Upper lobe of left lung (tissue), 6 donors: ENCODE results near the gene ABHD14A. TPM values are rescaled to one million over a fixed set of nuclear protein-coding genes. Genes with fewer than 3 reads are reported as not detected.

Source experiments
- ATAC-seq, 2 donors: fragments of 200-7000 bp; cut with Tn5 transposase; one replicate each; pipeline ENCODE4 v1.9.1; 2022; ENCODE audit warnings: mild to moderate bottlenecking in 2 of 2, moderate library complexity in 2 of 2; ENCODE audit not compliant: low FRiP score in 2 of 2
- DNase-seq, 2 donors: peaks; one replicate each; pipeline ENCODE4 v3.0.0-alpha.2; 2019 to 2020
- H3K27ac ChIP-seq, 4 donors: fragments of 200-600 bp; sonication (generic); one replicate each; pipeline ENCODE4 v1.5.1; 2016 to 2019
- H3K27me3 ChIP-seq, 4 donors: fragments of 200-600 bp; sonication (generic); one replicate each; pipeline ENCODE4 v1.5.1; 2017 to 2019
- H3K36me3 ChIP-seq, 4 donors: fragments of 200-600 bp; sonication (generic); one replicate each; pipeline ENCODE4 v1.5.1; 2016 to 2019
- H3K4me1 ChIP-seq, 4 donors: fragments of 200-600 bp; sonication (generic); one replicate each; pipeline ENCODE4 v1.5.1; 2018 to 2019
- H3K4me3 ChIP-seq, 4 donors: fragments of 200-600 bp; sonication (generic); one replicate each; pipeline ENCODE4 v1.5.1; 2017 to 2019; ENCODE audit warnings: mild to moderate bottlenecking in 2 of 4, moderate library complexity in 1 of 4
- H3K9me3 ChIP-seq, 4 donors: fragments of 200-600 bp; sonication (generic); one replicate each; pipeline ENCODE4 v1.5.1; 2018 to 2019
- EP300 ChIP-seq, 4 donors: sonication (generic); formaldehyde crosslinking; IDR thresholded peaks; one replicate each; pipeline ENCODE4 v1.5.1; 2017; ENCODE audit warnings: antibody characterized with exemption in 4 of 4, control low read depth in 2 of 4
- POLR2A ChIP-seq, 4 donors: fragments of 450-650 bp; IDR thresholded peaks; one replicate each; pipeline ENCODE4 v1.5.1; 2016 to 2017; ENCODE audit warnings: antibody characterized with exemption in 4 of 4, mild to moderate bottlenecking in 2 of 4
- POLR2AphosphoS5 ChIP-seq, 2 donors: sonication (generic); formaldehyde crosslinking; IDR thresholded peaks; one replicate each; pipeline ENCODE4 v1.5.1; 2017; ENCODE audit warnings: antibody characterized with exemption in 2 of 2
- WGBS, 2 donors: methylation state at CpG; one replicate each; pipeline ENCODE4 v1.1.5; 2017 to 2018; 5-methylcytosine and 5-hydroxymethylcytosine counted together
- total RNA-seq, 6 donors: library from RNA; depleted of rRNA in 4 of 6; stranded (reverse); fragments of >200 nt in 4 of 6; gene quantifications; one replicate each; pipeline versions ENCODE4 v1.1.0 to v1.2.1, GENCODE V29; 2016 to 2021
- TF ChIP-seq, protein P1 (sequence below), 6 experiments: fragments of 450-650 bp in 4 of 6; fragments of 200-600 bp in 2 of 6; sonication (generic) in 2 of 6; IDR thresholded peaks; one replicate each; pipeline ENCODE4 v1.5.1; 2016 to 2019; ENCODE audit warnings: antibody characterized with exemption in 6 of 6
- donor health status: DM: no; HTN: no; CAD: no; lungs with moderate emphysema.
- donor health status: DM: no; HTN: yes; CAD: no; lungs with severe emphysema.

Gene ABHD14A
- total RNA-seq, 6 donors from 2014 or later, result 15.7 to 44.5 (median 26.3) TPM

- Histone ChIP-seq H3K27me3 (no peaks in the 10 kb centered on the region), H3K4me3 (no peak overlapping the region), H3K27ac (no peak overlapping the region), H3K9me3 (no peaks in the 10 kb centered on the region), H3K36me3 (peaks cover 0 to 17% (median 2%) of the 10 kb centered on the region in 4 donors), H3K4me1 (peaks cover 28 to 35% (median 31%) of the 10 kb centered on the region in 4 donors)
- ATAC-seq, result no peak
- DNase-seq, result no peak
- 86 to 88% methylated on average over 6 to 10 of the region's 11 CpGs for WGBS, 2 donors
- TF ChIP-seq, protein P1, sequence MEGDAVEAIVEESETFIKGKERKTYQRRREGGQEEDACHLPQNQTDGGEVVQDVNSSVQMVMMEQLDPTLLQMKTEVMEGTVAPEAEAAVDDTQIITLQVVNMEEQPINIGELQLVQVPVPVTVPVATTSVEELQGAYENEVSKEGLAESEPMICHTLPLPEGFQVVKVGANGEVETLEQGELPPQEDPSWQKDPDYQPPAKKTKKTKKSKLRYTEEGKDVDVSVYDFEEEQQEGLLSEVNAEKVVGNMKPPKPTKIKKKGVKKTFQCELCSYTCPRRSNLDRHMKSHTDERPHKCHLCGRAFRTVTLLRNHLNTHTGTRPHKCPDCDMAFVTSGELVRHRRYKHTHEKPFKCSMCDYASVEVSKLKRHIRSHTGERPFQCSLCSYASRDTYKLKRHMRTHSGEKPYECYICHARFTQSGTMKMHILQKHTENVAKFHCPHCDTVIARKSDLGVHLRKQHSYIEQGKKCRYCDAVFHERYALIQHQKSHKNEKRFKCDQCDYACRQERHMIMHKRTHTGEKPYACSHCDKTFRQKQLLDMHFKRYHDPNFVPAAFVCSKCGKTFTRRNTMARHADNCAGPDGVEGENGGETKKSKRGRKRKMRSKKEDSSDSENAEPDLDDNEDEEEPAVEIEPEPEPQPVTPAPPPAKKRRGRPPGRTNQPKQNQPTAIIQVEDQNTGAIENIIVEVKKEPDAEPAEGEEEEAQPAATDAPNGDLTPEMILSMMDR (IDR thresholded peaks at IDR 0.05), result no peak
- TF ChIP-seq POLR2A (IDR thresholded peaks at IDR 0.05) (no peak), EP300 (IDR thresholded peaks at IDR 0.05) (no peak), POLR2AphosphoS5 (IDR thresholded peaks at IDR 0.05) (no peak)
These were observed 30.3 kb upstream of the ABHD14A start for GRCh38 chr3:51944451-51945021.

DNA sequence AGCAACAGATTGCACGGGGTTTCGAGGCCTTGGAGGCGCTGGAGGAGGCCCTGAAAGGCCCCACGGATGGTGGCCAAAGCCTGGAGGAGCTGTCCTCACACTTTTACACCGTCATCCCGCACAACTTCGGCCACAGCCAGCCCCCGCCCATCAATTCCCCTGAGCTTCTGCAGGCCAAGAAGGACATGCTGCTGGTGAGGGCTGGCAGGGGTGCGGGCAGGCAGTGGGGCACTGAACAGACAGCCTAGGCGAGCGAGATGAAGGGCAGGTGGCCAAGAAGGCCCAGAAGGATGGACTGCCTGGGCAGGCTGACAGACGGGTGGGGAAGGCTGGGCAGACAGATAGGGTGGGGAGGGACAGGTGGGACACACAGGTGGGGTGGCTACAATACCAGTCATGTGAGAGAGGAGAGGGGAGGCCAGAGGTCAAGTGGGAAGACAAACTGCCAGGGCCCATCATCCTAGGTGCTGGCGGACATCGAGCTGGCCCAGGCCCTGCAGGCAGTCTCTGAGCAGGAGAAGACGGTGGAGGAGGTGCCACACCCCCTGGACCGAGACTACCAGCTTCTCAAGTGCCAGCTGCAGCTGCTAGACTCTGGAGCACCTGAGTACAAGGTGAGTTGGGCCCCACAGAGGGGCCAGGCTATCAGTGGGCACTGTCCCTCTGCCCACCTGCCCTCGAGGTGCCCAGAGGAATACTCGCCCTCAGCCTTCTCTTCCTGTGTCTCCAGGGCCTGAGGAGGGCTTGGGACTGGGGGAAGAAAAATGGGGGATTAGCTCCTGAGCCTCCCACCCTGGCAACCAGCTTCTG, 29.6 kb upstream of the ABHD14A start:
- H3K27me3 ChIP-seq, result no peaks in the 10 kb centered on the region
- H3K27ac ChIP-seq, result no peak overlapping the region
- no peaks in the 10 kb centered on the region for H3K9me3 ChIP-seq
- peaks cover 0 to 17% (median 2%) of the 10 kb centered on the region in 4 donors for H3K36me3 ChIP-seq
- peaks cover 25 to 28% (median 26%) of the 10 kb centered on the region in 4 donors for H3K4me1 ChIP-seq
- TF ChIP-seq, protein P1 (IDR thresholded peaks at IDR 0.05), result no peak
- TF ChIP-seq POLR2A (IDR thresholded peaks at IDR 0.05), result no peak
- TF ChIP-seq EP300 (IDR thresholded peaks at IDR 0.05), result no peak
- TF ChIP-seq POLR2AphosphoS5 (IDR thresholded peaks at IDR 0.05), result no peak
- no peak overlapping the region for H3K4me3 ChIP-seq
- no peak for DNase-seq
- WGBS, 2 donors, result 88 to 92% methylated on average over 13 to 18 of the region's 18 CpGs
- ATAC-seq, result no peak

- no peak for ATAC-seq
- TF ChIP-seq, protein P1 (IDR thresholded peaks at IDR 0.05), result no peak
- TF ChIP-seq POLR2AphosphoS5 (IDR thresholded peaks at IDR 0.05), result no peak
- no peak for TF ChIP-seq EP300 (IDR thresholded peaks at IDR 0.05)
- no peak for TF ChIP-seq POLR2A (IDR thresholded peaks at IDR 0.05)
- WGBS, 2 donors, result 94 to 95% methylated on average over 14 of the region's 14 CpGs
- H3K27me3 ChIP-seq, result no peaks in the 10 kb centered on the region
- no peak overlapping the region for H3K4me3 ChIP-seq
- H3K4me1 ChIP-seq, result peaks cover 16 to 20% (median 18%) of the 10 kb centered on the region in 4 donors
- H3K36me3 ChIP-seq, result peaks cover 0 to 17% (median 2%) of the 10 kb centered on the region in 4 donors
- DNase-seq, result no peak
- H3K9me3 ChIP-seq, result no peaks in the 10 kb centered on the region
- no peak overlapping the region for H3K27ac ChIP-seq
These were observed 28.7 kb upstream of the ABHD14A start for GRCh38 chr3:51945926-51946705.

- Histone ChIP-seq H3K36me3 (peaks cover 0 to 17% (median 2%) of the 10 kb centered on the region in 4 donors), H3K9me3 (no peaks in the 10 kb centered on the region), H3K4me1 (peaks cover 12 to 15% (median 14%) of the 10 kb centered on the region in 4 donors), H3K27ac (no peak overlapping the region), H3K27me3 (no peaks in the 10 kb centered on the region), H3K4me3 (no peak overlapping the region)
- WGBS, 2 donors, result 88 to 97% methylated on average over 4 of the region's 4 CpGs
- DNase-seq (no peak), ATAC-seq (no peak)
- no peak for TF ChIP-seq POLR2A (IDR thresholded peaks at IDR 0.05)
- TF ChIP-seq POLR2AphosphoS5 (IDR thresholded peaks at IDR 0.05), result no peak
- TF ChIP-seq, protein P1 (IDR thresholded peaks at IDR 0.05), result no peak
- no peak for TF ChIP-seq EP300 (IDR thresholded peaks at IDR 0.05)
These were observed 28.1 kb upstream of the ABHD14A start for GRCh38 chr3:51946796-51947195.
